Umbilical cord (tissue), 2 donors: ENCODE measurements around the gene KCTD19. TPM values are rescaled to one million over a fixed set of nuclear protein-coding genes. Genes with fewer than 3 reads are reported as not detected.

Experiments used
- DNase-seq: peaks from one replicate; pipeline ENCODE4 v3.0.0-alpha.2; 2015; ENCODE audit warnings: low spot score
- total RNA-seq: library from RNA; depleted of rRNA; stranded (reverse); fragments of >200 nt; gene quantifications from one replicate; pipeline ENCODE4 v1.2.3, GENCODE V29; 2014; ENCODE audit warnings: low replicate concordance; ENCODE audit not compliant: insufficient read depth

Gene KCTD19
- total RNA-seq, 1 donor from 2014 or later: 3.4 TPM

- DNase-seq: peak; percentile 58
These were observed 66.0 kb downstream of the KCTD19 start for GRCh38 chr16:67260426-67261063.

- DNase-seq: no peak
These were observed 66.8 kb downstream of the KCTD19 start for GRCh38 chr16:67259705-67260104.

GRCh38 chr16:67258161-67258835 is 68.2 kb downstream of the KCTD19 start:
- no peak for DNase-seq

GRCh38 chr16:67257486-67258160 is 68.9 kb downstream of the KCTD19 start:
- DNase-seq: no peak

- DNase-seq: no peak
These were observed 69.8 kb downstream of the KCTD19 start for GRCh38 chr16:67256701-67257230.

GRCh38 chr16:67255553-67256221 is 70.9 kb downstream of the KCTD19 start:
- DNase-seq: no peak

GRCh38 chr16:67254801-67255552 is 71.6 kb downstream of the KCTD19 start:
- DNase-seq: no peak

- no peak for DNase-seq
These were observed 73.7 kb downstream of the KCTD19 start for GRCh38 chr16:67252609-67253497.

GRCh38 chr16:67250045-67250327 is 76.6 kb downstream of the KCTD19 start:
- DNase-seq: no peak

GRCh38 chr16:67249178-67250044 is 77.1 kb downstream of the KCTD19 start:
- no peak for DNase-seq

- no peak for DNase-seq
These were observed 78.0 kb downstream of the KCTD19 start, which contains the start of gene SLC9A5 for GRCh38 chr16:67248401-67249177. Gene SLC9A5, plus strand, starts transcription at chr16:67248979. Its CDS starts 36 bp downstream, at chr16:67249015.

GRCh38 chr16:67248073-67248400 is 78.5 kb downstream of the KCTD19 start:
- no peak for DNase-seq

- DNase-seq: peak; percentile 96
These were observed 79.1 kb downstream of the KCTD19 start, which contains the start of gene FHOD1 for GRCh38 chr16:67247192-67248072. Gene FHOD1, minus strand, starts transcription at chr16:67247481. Its CDS starts 71 bp downstream, at chr16:67247410.

- no peak for DNase-seq
These were observed 79.8 kb downstream of the KCTD19 start for GRCh38 chr16:67246756-67247191.

GRCh38 chr16:67246081-67246755 is 80.3 kb downstream of the KCTD19 start:
- peak; percentile 82 for DNase-seq

- DNase-seq: no peak
These were observed 80.9 kb downstream of the KCTD19 start for GRCh38 chr16:67245674-67246080.

- DNase-seq: no peak
These were observed 81.4 kb downstream of the KCTD19 start for GRCh38 chr16:67245186-67245585.
